ENCODE data around the gene SGCE. TPM values are rescaled to one million over a fixed set of nuclear protein-coding genes. Genes with fewer than 3 reads are reported as not detected.
"Not testable (repeated sequence)": the region's sequence is repeated elsewhere in the genome, so short reads cannot be mapped to it uniquely, and the experiment has no call there.

SGCE gene, protein sequence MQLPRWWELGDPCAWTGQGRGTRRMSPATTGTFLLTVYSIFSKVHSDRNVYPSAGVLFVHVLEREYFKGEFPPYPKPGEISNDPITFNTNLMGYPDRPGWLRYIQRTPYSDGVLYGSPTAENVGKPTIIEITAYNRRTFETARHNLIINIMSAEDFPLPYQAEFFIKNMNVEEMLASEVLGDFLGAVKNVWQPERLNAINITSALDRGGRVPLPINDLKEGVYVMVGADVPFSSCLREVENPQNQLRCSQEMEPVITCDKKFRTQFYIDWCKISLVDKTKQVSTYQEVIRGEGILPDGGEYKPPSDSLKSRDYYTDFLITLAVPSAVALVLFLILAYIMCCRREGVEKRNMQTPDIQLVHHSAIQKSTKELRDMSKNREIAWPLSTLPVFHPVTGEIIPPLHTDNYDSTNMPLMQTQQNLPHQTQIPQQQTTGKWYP
- 26.4 and 39.8 TPM in 2 replicates for total RNA-seq (2014; rRNA removed; shearing (Covaris generic); ENCODE audit: low replicate concordance)

DNA sequence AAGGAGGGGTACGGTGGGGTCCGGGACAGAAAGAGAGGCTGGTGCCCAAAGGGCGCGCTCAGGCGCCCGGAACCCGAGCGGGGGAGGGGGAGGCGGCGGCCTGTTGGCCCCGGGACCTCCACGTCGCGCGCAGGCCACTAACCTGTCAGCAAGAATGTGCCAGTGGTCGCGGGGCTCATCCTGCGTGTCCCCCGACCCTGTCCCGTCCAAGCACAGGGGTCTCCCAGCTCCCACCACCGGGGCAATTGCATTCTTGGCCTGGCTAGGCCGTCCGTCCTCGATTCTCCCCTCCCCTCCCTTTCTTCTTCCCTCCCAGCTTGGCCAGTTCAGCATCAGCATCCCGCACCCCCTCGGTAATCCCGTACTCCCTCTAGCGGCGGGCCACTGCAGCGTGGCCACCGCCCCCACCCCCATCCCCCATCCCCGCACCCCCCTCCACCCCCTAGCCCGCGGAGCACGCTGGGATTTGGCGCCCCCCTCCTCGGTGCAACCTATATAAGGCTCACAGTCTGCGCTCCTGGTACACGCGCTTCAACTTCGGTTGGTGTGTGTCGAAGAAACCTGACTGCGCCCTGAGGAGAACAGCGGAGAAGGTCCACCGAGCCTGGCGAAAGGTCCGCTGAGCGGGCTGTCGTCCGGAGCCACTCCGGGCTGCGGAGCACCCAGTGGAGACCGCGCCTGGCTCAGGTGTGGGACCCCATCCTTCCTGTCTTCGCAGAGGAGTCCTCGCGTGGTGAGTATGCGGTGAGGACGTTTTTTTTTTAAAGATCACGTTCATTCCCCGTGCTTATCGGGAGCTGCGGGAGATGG is at the start of gene SGCE:
SGCE (minus strand) TSS at position 286 of the 810 bp plus-strand sequence; CDS start at position 251, 35 bp downstream.
- H3K4me2 ChIP-seq (ENCODE audit: low read depth, low read length, poor library complexity, severe bottlenecking): peak within 1 kb of the TSS; percentile 68
- peak within 1 kb of the TSS; percentile 65 for H3K4me3 ChIP-seq (ENCODE audit: low read length)
- H3K9me2 ChIP-seq (replicated peaks; ENCODE audit: insufficient read depth, low read length): no peaks in the 10 kb centered on the region
- no peaks in the 10 kb centered on the region for H3K27me3 ChIP-seq (ENCODE audit: low read length)
- H3K9ac ChIP-seq (ENCODE audit: low read length): peak within 1 kb of the TSS; percentile 79
- peaks cover 21% of the 10 kb centered on the region for H3K4me1 ChIP-seq (ENCODE audit: low read length)
- no peaks in the 10 kb centered on the region for H3K36me3 ChIP-seq (ENCODE audit: insufficient read depth, low read length)
- H4K20me1 ChIP-seq (ENCODE audit: insufficient read depth, low read depth, low read length): peaks cover 13% of the 10 kb centered on the region; the same call in 1 of the 2 replicates
- peak; percentile 89 for DNase-seq
- H3K79me2 ChIP-seq (ENCODE audit: low read length): peaks cover 28% of the 10 kb centered on the region
- H3K9me3 ChIP-seq (ENCODE audit: low read length): no peaks in the 10 kb centered on the region
- peak within 1 kb of the TSS; percentile 52; the same call in 1 of the 2 replicates for H2AFZ ChIP-seq (ENCODE audit: low read length)
- peak within 1 kb of the TSS; percentile 67 for H3K27ac ChIP-seq (ENCODE audit: low read length)

DNA sequence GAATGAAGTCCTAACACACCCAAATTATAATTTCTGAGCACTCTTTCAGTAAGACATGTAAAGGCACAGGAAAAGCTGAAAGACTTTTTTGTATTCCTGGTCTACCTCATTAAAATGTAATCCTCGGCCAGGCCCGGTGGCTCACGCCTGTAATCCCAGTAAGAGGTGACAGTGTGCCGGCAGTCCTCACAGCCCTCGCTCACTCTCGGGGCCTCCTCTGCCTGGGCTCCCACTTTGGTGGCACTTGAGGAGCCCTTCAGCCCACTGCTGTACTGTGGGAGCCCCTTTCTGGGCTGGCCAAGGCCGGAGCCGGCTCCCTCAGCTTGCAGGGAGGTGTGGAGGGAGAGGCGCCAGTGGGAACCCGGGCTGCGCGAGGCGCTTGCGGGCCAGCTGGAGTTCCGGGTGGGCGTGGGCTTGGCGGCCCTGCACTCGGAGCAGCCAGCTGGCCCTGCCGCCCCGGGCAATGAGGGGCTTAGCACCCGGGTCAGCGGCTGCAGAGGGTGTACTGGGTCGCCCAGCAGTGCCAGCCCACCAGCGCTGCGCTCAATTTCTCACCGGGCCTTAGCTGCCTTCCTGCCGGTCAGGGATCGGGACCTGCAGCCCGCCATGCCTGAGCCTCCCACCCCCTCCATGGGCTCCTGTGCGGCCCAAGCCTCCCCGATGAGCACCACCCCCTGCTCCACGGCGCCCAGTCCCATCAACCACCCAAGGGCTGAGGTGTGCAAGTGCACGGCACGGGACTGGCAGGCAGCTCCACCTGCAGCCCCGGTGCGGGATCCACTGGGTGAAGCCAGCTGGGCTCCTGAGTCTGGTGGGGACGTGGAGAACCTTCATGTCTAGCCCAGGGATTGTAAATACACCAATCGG is 49.5 kb upstream of the SGCE start:
- not testable (repeated sequence) for H3K9me3 ChIP-seq (ENCODE audit: low read length); H3K4me3 ChIP-seq (ENCODE audit: low read length); H4K20me1 ChIP-seq (ENCODE audit: insufficient read depth, low read depth, low read length); H3K27ac ChIP-seq (ENCODE audit: low read length); H3K9me2 ChIP-seq (replicated peaks; ENCODE audit: insufficient read depth, low read length); H3K4me2 ChIP-seq (ENCODE audit: low read depth, low read length, poor library complexity, severe bottlenecking); H3K4me1 ChIP-seq (ENCODE audit: low read length); H3K36me3 ChIP-seq (ENCODE audit: insufficient read depth, low read length); H3K9ac ChIP-seq (ENCODE audit: low read length); H3K79me2 ChIP-seq (ENCODE audit: low read length); H3K27me3 ChIP-seq (ENCODE audit: low read length); DNase-seq; H2AFZ ChIP-seq (ENCODE audit: low read length)

GRCh38 chr7:94701555-94701973 is 45.6 kb upstream of the SGCE start:
- H3K36me3 ChIP-seq (ENCODE audit: insufficient read depth, low read length): no peaks in the 10 kb centered on the region
- no peak overlapping the region for H3K4me2 ChIP-seq (ENCODE audit: low read depth, low read length, poor library complexity, severe bottlenecking)
- no peak overlapping the region for H3K4me3 ChIP-seq (ENCODE audit: low read length)
- H3K79me2 ChIP-seq (ENCODE audit: low read length): no peaks in the 10 kb centered on the region
- H3K9me2 ChIP-seq (replicated peaks; ENCODE audit: insufficient read depth, low read length): no peaks in the 10 kb centered on the region
- no peaks in the 10 kb centered on the region for H3K9me3 ChIP-seq (ENCODE audit: low read length)
- no peak overlapping the region for H3K27ac ChIP-seq (ENCODE audit: low read length)
- H3K4me1 ChIP-seq (ENCODE audit: low read length): no peaks in the 10 kb centered on the region
- H3K27me3 ChIP-seq (ENCODE audit: low read length): no peaks in the 10 kb centered on the region
- no peaks in the 10 kb centered on the region for H4K20me1 ChIP-seq (ENCODE audit: insufficient read depth, low read depth, low read length)
- H2AFZ ChIP-seq (ENCODE audit: low read length): no peak overlapping the region
- no peak for DNase-seq
- H3K9ac ChIP-seq (ENCODE audit: low read length): no peak overlapping the region

DNA sequence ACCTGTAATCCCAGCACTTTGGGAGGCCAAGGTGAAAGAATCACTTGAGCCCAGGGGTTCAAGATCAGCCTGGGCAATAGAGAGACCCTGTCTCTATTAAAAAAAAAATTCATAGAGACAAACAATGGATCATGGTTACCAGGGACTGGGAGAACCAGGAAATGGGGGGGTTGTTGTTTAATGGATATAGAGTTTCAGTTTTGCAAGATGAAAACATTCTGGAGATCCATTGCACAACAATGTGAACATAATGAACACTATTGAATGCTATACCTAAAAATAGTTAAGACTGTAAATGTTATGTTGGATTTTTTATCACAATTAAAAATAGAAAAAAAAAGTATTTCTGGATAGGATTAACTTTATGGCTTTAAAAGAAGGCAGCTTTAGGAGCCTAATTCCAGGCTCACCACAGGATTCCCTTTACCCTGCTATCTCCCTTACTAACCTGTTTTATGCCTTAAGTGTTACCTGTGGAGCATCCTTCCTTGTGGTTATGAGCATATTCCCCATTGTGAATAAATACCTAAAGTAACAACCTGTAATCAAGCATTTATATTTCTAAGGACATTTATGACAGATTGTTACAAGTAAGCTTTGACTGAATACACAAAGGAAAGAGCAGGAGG is 45.1 kb upstream of the SGCE start:
- DNase-seq: no peak
- H3K4me3 ChIP-seq (ENCODE audit: low read length): no peak overlapping the region

GRCh38 chr7:94698275-94698674 is 42.3 kb upstream of the SGCE start:
- no peaks in the 10 kb centered on the region for H3K4me1 ChIP-seq (ENCODE audit: low read length)
- H3K4me2 ChIP-seq (ENCODE audit: low read depth, low read length, poor library complexity, severe bottlenecking): no peak overlapping the region
- H3K9ac ChIP-seq (ENCODE audit: low read length): no peak overlapping the region
- no peak overlapping the region for H3K27ac ChIP-seq (ENCODE audit: low read length)
- H3K36me3 ChIP-seq (ENCODE audit: insufficient read depth, low read length): no peaks in the 10 kb centered on the region
- H2AFZ ChIP-seq (ENCODE audit: low read length): no peak overlapping the region
- no peaks in the 10 kb centered on the region for H3K9me2 ChIP-seq (replicated peaks; ENCODE audit: insufficient read depth, low read length)
- H4K20me1 ChIP-seq (ENCODE audit: insufficient read depth, low read depth, low read length): no peaks in the 10 kb centered on the region
- no peaks in the 10 kb centered on the region for H3K27me3 ChIP-seq (ENCODE audit: low read length)
- no peaks in the 10 kb centered on the region for H3K79me2 ChIP-seq (ENCODE audit: low read length)
- no peak overlapping the region for H3K4me3 ChIP-seq (ENCODE audit: low read length)
- no peak for DNase-seq
- H3K9me3 ChIP-seq (ENCODE audit: low read length): no peaks in the 10 kb centered on the region

More for the DNA sequence above, 45.1 kb upstream of the SGCE start:
- Histone ChIP-seq H3K9ac (ENCODE audit: low read length) (no peak overlapping the region), H3K27ac (ENCODE audit: low read length) (no peak overlapping the region), H3K79me2 (ENCODE audit: low read length) (no peaks in the 10 kb centered on the region), H3K36me3 (ENCODE audit: insufficient read depth, low read length) (no peaks in the 10 kb centered on the region), H3K4me2 (ENCODE audit: low read depth, low read length, poor library complexity, severe bottlenecking) (no peak overlapping the region), H3K9me3 (ENCODE audit: low read length) (no peaks in the 10 kb centered on the region), H3K4me1 (ENCODE audit: low read length) (no peaks in the 10 kb centered on the region), H3K9me2 (replicated peaks; ENCODE audit: insufficient read depth, low read length) (no peaks in the 10 kb centered on the region), H3K27me3 (ENCODE audit: low read length) (no peaks in the 10 kb centered on the region), H4K20me1 (ENCODE audit: insufficient read depth, low read depth, low read length) (no peaks in the 10 kb centered on the region), H2AFZ (ENCODE audit: low read length) (no peak overlapping the region)

GRCh38 chr7:94697035-94697974 is 41.4 kb upstream of the SGCE start:
- H4K20me1 ChIP-seq (ENCODE audit: insufficient read depth, low read depth, low read length): no peaks in the 10 kb centered on the region
- H3K36me3 ChIP-seq (ENCODE audit: insufficient read depth, low read length): no peaks in the 10 kb centered on the region
- H3K9ac ChIP-seq (ENCODE audit: low read length): no peak overlapping the region
- DNase-seq: no peak
- no peaks in the 10 kb centered on the region for H3K79me2 ChIP-seq (ENCODE audit: low read length)
- no peaks in the 10 kb centered on the region for H3K9me2 ChIP-seq (replicated peaks; ENCODE audit: insufficient read depth, low read length)
- no peaks in the 10 kb centered on the region for H3K9me3 ChIP-seq (ENCODE audit: low read length)
- H3K27me3 ChIP-seq (ENCODE audit: low read length): no peaks in the 10 kb centered on the region
- H3K4me3 ChIP-seq (ENCODE audit: low read length): no peak overlapping the region
- H3K4me1 ChIP-seq (ENCODE audit: low read length): no peaks in the 10 kb centered on the region
- no peak overlapping the region for H3K27ac ChIP-seq (ENCODE audit: low read length)
- no peak overlapping the region for H3K4me2 ChIP-seq (ENCODE audit: low read depth, low read length, poor library complexity, severe bottlenecking)
- no peak overlapping the region for H2AFZ ChIP-seq (ENCODE audit: low read length)

DNA sequence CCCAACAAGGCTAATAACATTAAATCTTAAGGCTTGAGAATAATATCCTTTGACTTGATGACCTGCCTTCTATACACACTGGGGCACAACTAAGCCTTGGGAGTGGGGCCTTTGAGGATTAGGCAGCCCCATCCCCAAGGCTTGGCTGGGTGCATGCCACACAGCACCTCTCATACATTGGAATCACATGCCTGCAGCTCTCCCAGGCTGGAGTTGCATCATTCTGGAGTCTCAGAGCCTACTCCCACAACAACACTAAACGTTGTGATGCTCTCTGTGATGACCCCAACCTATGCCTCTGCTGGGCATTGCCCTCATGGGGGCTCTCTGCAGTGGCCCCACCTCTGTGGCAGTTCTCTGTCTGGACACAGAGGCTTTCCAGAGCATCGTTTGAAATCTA is 31.9 kb upstream of the SGCE start:
- Histone ChIP-seq H3K27me3 (ENCODE audit: low read length) (no peaks in the 10 kb centered on the region), H3K79me2 (ENCODE audit: low read length) (no peaks in the 10 kb centered on the region), H3K4me3 (ENCODE audit: low read length) (no peak overlapping the region), H3K9me2 (replicated peaks; ENCODE audit: insufficient read depth, low read length) (no peaks in the 10 kb centered on the region), H3K9ac (ENCODE audit: low read length) (no peak overlapping the region), H3K4me1 (ENCODE audit: low read length) (no peaks in the 10 kb centered on the region), H4K20me1 (ENCODE audit: insufficient read depth, low read depth, low read length) (no peaks in the 10 kb centered on the region), H3K9me3 (ENCODE audit: low read length) (no peaks in the 10 kb centered on the region), H2AFZ (ENCODE audit: low read length) (no peak overlapping the region), H3K4me2 (ENCODE audit: low read depth, low read length, poor library complexity, severe bottlenecking) (no peak overlapping the region), H3K27ac (ENCODE audit: low read length) (no peak overlapping the region), H3K36me3 (ENCODE audit: insufficient read depth, low read length) (no peaks in the 10 kb centered on the region)
- no peak for DNase-seq

Measured in Karpas-422 (cell line).